Fibroblast of skin of back (primary cell): ENCODE data around the gene SELENOO.
A peak's percentile ranks its signal among the peaks of the same experiment; 100 is the strongest.

Source experiments
- DNase-seq: peaks from one replicate; pipeline ENCODE4 v3.0.0-alpha.2; 2013

Gene SELENOO

DNA sequence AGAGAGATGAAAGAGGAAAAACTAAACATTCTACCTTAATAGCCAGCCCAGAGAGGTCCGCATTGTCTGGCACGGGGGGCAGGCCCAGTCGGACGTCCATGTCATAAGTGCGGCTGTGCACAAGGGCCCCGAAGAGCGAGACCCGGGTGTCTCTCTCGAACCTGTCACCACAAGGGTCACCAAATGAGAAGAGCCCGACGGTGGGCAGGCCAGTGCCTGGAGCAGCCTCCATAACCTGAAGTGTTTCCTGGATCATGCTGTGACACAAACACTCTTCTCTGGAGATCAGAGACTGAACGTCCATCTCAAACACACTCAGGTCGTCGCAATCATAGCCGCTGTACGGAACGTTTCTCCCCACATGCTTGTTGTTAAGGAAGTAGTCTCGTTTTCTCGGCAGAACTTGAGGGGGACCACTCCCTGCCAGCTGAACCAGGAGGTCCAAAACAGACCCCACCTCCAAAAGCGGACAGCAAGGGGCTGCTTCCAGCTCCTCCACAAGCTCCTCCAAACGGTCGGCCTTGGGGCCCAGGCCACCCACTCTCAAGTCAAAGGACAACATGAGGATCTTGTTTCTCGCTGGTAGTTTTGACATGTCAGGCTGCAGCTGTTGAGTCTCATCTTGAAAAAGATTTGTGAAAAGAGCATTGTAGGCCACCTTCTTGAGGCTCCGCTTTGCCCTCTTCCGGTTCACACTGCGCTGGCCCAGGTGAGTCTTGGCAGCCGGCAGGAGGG is 43.0 kb downstream of the SELENOO start:
- DNase-seq = no peak

- peak; percentile 93 for DNase-seq
Measured at GRCh38 chr22:50244420-50245213, 43.8 kb downstream of the SELENOO start, which contains the start of gene TUBGCP6. Gene TUBGCP6 (minus strand): TSS chr22:50245023. CDS start chr22:50244459, 564 bp downstream.

- no peak for DNase-seq
Measured at GRCh38 chr22:50245214-50246072, 44.6 kb downstream of the SELENOO start.

GRCh38 chr22:50246242-50247175 is 45.7 kb downstream of the SELENOO start:
- no peak for DNase-seq

GRCh38 chr22:50247748-50248147 is 46.9 kb downstream of the SELENOO start:
- DNase-seq = peak; percentile 58

DNA sequence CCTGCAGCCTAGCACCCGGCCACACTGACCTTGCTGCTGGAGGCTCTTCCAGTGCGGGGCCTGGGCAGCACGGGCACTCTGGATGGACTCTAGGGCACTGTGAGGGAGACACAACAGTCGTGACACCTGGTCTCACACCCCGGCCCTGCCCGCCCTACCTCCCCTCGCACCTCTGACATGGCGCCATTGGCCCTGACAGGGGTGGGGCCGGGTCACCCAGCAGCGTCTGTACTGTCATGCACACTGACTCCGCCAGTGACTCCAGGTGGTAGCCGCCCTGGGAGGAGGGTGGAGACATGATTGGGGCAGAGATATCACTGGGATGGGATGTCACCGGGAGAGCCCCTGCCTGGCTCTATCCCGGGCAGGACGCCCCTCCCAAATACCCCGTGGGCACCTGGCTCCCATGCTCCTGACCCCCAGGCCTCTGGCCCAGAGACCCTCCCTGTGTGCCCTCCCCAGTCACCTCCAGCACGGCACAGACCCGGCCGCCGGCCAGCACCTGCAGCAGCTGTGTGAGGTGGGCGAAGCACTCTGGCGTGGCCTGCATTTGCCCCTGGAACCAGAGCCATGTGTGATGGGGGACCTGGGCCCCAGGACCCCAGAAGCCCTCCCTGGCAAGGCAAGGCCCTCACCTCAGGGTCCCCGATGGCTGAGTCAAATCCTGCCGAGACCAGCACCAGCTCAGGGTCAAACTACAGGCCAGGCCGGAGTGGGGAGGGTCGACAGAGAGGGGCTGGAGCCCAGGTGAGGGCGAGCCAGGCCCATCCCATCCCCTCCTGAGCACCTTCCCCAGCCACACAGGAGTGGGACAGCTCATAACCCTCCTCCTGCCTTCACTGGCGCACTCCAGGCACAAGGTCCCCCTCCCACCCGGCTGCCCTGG is 47.6 kb downstream of the SELENOO start:
- DNase-seq = no peak

GRCh38 chr22:50249341-50250248 is 48.8 kb downstream of the SELENOO start:
- DNase-seq = no peak

- no peak for DNase-seq
Measured at GRCh38 chr22:50250249-50250554, 49.4 kb downstream of the SELENOO start.

GRCh38 chr22:50250555-50251476 is 50.0 kb downstream of the SELENOO start, which contains the start of gene HDAC10:
Gene HDAC10 (minus strand): TSS chr22:50251265. CDS start chr22:50251032, 233 bp downstream.
- peak; percentile 82 for DNase-seq

GRCh38 chr22:50251477-50252081 is 50.8 kb downstream of the SELENOO start:
- no peak for DNase-seq

GRCh38 chr22:50252082-50253045 is 51.6 kb downstream of the SELENOO start:
- peak; percentile 65 for DNase-seq

DNA sequence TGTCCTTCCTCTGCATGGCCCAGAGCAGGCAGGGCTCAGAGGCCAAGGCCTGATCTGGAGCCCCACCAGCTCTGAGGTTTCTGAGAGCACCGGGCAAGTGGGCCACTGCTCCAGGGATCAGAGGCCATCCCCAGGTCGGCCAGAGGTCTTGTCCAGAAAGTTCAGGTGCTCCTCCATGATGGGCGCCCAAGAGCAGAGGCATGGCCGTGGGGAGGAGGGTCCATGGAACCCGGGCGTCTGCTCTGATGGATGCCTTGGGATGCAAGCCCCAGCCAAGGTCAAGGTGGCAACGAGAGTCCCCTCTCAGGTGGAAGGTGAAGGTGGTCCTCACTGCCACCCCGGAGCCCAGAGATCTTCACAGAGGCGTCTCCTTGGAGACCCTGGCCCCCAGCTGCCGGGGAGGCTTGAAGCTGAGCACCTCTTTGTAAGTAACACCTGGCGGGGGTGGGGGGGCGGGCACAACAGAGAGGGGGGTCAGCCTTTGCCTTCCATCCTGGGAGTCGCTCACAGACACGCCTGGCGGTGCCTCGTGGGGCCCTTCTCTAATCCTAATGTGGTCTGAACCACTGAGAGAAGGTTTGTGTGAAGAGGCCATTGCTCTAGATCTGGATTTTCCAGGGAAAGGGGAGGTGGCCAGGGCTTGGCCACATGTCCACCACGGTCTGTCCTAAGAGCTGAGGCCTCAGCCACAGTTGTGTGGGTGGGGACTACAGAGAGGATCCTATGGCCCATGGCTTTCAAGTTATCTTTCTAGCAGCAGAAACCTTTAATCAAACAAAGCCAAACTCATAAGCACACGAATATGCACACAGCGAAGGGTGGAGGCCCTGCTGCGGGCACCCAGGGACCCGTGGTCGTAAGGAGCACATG is 52.5 kb downstream of the SELENOO start:
- DNase-seq = no peak

DNA sequence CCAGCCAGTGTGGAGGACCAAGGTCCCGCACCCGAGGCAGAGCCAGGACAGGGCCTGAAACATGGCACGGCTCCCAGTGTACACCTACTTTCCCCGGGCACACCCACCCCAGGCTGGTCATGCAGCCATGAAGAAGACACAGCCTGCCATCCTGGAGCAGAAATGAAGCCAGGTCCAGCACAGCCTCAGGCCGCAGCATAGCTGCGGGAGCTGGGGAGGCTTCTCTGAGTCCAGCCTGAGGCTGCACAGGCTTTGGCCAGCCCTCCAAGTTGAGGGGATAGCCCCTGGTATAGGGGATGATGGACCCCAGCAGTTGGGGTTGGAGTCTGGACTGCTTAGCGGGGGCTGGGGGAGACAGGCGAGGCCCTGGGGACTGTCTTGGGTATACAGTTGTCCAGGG is 53.1 kb downstream of the SELENOO start:
- no peak for DNase-seq

DNA sequence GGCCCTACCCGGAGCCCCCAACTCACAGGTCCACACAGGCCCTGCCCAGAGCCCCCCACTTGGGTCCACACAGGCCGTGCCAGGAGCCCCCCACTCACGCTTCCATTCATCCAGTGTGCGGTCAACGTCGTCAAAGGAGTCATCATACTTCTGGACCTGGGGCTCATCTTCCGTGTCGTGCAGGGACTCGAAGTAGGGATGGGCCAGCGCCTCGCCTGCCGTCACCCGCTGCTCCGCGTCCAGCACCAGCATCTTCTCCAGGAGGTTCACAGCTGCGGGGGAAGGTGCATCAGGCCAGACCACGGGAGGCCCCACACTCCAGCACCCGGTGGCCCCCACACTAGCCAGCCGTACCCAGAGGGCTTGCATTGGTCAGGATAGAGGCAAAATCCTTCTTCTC is 54.3 kb downstream of the SELENOO start:
- DNase-seq = no peak

GRCh38 chr22:50255607-50256006 is 54.8 kb downstream of the SELENOO start:
- DNase-seq = no peak
